HCT116 (cell line): Measurements from ENCODE around the gene PTDSS2. TPM values are rescaled to one million over a fixed set of nuclear protein-coding genes. Genes with fewer than 3 reads are reported as not detected.

Experiments used
- ATF3 ChIP-seq: IDR thresholded peaks from 2 replicates; pipeline ENCODE4 v1.6.1; 2012
- CBX3 ChIP-seq: IDR thresholded peaks from 2 replicates; pipeline ENCODE4 v1.6.1; 2012; ENCODE audit warnings: low read depth
- ELF1 ChIP-seq: IDR thresholded peaks from 2 replicates; pipeline ENCODE4 v1.6.1; 2012; ENCODE audit warnings: low read depth, borderline replicate concordance
- EZH2phosphoT487 ChIP-seq: fragments of 200-600 bp; IDR thresholded peaks from 2 replicates; pipeline ENCODE4 v1.6.1; 2018; ENCODE audit warnings: antibody characterized with exemption, borderline replicate concordance
- SRF ChIP-seq: IDR thresholded peaks from 2 replicates; pipeline ENCODE4 v1.6.1; 2012; ENCODE audit warnings: low read depth
- YY1 ChIP-seq: IDR thresholded peaks from 2 replicates; pipeline ENCODE4 v1.6.1; 2011; ENCODE audit warnings: low read length, low read depth, moderate library complexity, mild to moderate bottlenecking; ENCODE audit not compliant: insufficient replicate concordance; ENCODE audit errors: extremely low read depth
- ZBTB33 ChIP-seq: IDR thresholded peaks from 2 replicates; pipeline ENCODE4 v1.6.1; 2011; ENCODE audit warnings: mild to moderate bottlenecking, low read length, moderate library complexity; ENCODE audit not compliant: insufficient replicate concordance; ENCODE audit errors: extremely low read depth
- total RNA-seq: library from RNA; stranded (reverse); gene quantifications from one replicate; pipeline ENCODE4 v1.2.1, GENCODE V29; 2021; ENCODE audit not compliant: unreplicated experiment
- TF ChIP-seq, protein P1 (sequence below): IDR thresholded peaks from 2 replicates; pipeline ENCODE4 v1.6.1; 2012; ENCODE audit warnings: low read depth
- TF ChIP-seq, protein P2 (sequence below), 3 experiments: fragments of 200-600 bp in 1 of 3; sonication (generic) in 1 of 3; IDR thresholded peaks in 2 of 3; conservative IDR thresholded peaks in 1 of 3; 2 replicates each; pipeline ENCODE4 v1.5.1; 2012 to 2017; ENCODE audit warnings: low read depth in 2 of 3, low read length in 2 of 3, antibody characterized with exemption in 1 of 3, borderline replicate concordance in 1 of 3, control low read depth in 1 of 3, mild to moderate bottlenecking in 1 of 3, mixed read lengths in 1 of 3, mixed run types in 1 of 3, moderate library complexity in 1 of 3; ENCODE audit not compliant: insufficient read depth in 1 of 3

The PTDSS2 gene
- total RNA-seq, 1 experiment from 2014 or later, result 40.1 TPM

DNA sequence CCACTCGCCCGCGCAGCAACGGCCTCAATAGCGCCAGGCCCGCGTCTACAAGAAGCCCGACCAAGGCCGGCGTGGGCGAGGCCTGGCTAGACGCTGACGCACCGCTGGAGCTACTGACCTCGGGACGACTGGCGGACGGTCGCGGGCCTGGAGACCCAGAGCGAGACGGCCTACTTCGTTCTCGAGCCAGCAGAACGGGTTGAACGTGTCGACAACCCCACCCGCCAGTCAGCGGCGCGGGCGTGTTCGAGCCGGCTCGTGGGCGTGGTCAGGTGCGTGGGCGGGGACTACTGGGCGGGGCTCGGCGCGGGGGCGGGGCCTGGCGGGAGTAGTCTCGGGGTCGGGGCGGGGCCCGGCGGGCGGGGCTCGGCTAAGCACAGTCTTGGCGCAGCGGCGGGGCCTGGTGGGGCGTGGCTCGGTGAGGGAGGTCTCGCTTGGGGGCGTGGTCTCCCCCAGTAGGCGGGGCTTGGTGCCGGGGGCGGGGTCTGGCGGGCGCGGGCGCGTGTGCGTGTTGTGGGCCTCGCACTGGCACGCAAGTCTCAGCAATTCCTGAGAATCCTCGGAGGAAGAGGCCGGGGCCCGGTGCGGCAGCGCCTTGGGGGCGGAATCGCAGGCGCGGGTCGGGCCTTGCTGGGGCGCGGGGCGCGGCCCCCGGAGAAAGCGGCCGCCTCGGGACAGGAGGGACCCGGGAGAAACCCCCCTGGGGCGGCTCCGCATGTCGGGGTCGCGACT is 57.1 kb downstream of the PTDSS2 start, which contains the start of gene RNH1 (continued):
- TF ChIP-seq, protein P1, sequence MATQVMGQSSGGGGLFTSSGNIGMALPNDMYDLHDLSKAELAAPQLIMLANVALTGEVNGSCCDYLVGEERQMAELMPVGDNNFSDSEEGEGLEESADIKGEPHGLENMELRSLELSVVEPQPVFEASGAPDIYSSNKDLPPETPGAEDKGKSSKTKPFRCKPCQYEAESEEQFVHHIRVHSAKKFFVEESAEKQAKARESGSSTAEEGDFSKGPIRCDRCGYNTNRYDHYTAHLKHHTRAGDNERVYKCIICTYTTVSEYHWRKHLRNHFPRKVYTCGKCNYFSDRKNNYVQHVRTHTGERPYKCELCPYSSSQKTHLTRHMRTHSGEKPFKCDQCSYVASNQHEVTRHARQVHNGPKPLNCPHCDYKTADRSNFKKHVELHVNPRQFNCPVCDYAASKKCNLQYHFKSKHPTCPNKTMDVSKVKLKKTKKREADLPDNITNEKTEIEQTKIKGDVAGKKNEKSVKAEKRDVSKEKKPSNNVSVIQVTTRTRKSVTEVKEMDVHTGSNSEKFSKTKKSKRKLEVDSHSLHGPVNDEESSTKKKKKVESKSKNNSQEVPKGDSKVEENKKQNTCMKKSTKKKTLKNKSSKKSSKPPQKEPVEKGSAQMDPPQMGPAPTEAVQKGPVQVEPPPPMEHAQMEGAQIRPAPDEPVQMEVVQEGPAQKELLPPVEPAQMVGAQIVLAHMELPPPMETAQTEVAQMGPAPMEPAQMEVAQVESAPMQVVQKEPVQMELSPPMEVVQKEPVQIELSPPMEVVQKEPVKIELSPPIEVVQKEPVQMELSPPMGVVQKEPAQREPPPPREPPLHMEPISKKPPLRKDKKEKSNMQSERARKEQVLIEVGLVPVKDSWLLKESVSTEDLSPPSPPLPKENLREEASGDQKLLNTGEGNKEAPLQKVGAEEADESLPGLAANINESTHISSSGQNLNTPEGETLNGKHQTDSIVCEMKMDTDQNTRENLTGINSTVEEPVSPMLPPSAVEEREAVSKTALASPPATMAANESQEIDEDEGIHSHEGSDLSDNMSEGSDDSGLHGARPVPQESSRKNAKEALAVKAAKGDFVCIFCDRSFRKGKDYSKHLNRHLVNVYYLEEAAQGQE, result no peak
- TF ChIP-seq ATF3 (no peak), EZH2phosphoT487 (no peak), ZBTB33 (peak; percentile 27), YY1 (no peak), ELF1 (no peak), SRF (no peak), CBX3 (no peak; the same call in 1 of the 2 replicates)
- TF ChIP-seq, protein P2, sequence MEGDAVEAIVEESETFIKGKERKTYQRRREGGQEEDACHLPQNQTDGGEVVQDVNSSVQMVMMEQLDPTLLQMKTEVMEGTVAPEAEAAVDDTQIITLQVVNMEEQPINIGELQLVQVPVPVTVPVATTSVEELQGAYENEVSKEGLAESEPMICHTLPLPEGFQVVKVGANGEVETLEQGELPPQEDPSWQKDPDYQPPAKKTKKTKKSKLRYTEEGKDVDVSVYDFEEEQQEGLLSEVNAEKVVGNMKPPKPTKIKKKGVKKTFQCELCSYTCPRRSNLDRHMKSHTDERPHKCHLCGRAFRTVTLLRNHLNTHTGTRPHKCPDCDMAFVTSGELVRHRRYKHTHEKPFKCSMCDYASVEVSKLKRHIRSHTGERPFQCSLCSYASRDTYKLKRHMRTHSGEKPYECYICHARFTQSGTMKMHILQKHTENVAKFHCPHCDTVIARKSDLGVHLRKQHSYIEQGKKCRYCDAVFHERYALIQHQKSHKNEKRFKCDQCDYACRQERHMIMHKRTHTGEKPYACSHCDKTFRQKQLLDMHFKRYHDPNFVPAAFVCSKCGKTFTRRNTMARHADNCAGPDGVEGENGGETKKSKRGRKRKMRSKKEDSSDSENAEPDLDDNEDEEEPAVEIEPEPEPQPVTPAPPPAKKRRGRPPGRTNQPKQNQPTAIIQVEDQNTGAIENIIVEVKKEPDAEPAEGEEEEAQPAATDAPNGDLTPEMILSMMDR (IDR thresholded peaks at IDR 0.05 in 2 of 3, conservative IDR thresholded peaks at IDR 0.05 in 1 of 3; ENCODE audit: borderline replicate concordance in 1 of 3, insufficient read depth in 1 of 3, low read depth in 2 of 3, low read length in 2 of 3), result no peak
